Measurements from ENCODE around the gene KPNA4.

DNA sequence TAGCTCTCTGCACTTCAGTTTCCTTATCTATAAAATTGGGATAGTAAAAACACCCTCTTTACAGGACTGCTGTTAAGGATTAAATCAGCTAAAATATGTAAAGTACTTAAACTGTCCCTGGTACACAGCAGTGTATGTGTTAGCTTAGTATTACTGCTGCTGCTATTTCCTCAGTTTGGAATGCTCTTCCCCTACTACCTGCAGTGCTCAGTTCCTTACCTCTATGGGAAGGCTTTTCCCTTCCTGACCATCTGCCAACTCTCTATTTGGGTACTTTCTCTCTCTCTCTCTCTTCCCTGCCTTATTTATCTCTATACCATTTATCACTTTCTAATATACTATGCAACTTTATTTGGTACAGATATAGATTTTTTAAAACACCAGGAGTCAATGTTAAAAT is 26.5 kb downstream of the KPNA4 start:
- TF ChIP-seq EZH2 (IDR thresholded peaks at IDR 0.05; ENCODE audit: insufficient read depth, poor library complexity, severe bottlenecking), result no peak
- no peak for TF ChIP-seq EZH2phosphoT487 (IDR thresholded peaks at IDR 0.05; ENCODE audit: insufficient read depth, low read depth)

Measured in GM23248 (cell line).